Breast epithelium (tissue), 3 donors: Measurements from ENCODE around the gene ENDOV.

Experiments
- POLR2A ChIP-seq: fragments of 450-650 bp; IDR thresholded peaks from one replicate; pipeline ENCODE4 v1.6.1; 2016; ENCODE audit warnings: antibody characterized with exemption, mild to moderate bottlenecking, moderate library complexity
- POLR2AphosphoS5 ChIP-seq, 3 donors: sonication (generic); formaldehyde crosslinking; IDR thresholded peaks; one replicate each; pipeline ENCODE4 v1.6.1; 2017; ENCODE audit warnings: antibody characterized with exemption in 3 of 3
- TF ChIP-seq, protein P1 (sequence below), 3 donors: fragments of 450-650 bp; IDR thresholded peaks; one replicate each; pipeline ENCODE4 v1.5.1; 2016 to 2017; ENCODE audit warnings: antibody characterized with exemption in 3 of 3, mild to moderate bottlenecking in 3 of 3, moderate library complexity in 3 of 3

DNA sequence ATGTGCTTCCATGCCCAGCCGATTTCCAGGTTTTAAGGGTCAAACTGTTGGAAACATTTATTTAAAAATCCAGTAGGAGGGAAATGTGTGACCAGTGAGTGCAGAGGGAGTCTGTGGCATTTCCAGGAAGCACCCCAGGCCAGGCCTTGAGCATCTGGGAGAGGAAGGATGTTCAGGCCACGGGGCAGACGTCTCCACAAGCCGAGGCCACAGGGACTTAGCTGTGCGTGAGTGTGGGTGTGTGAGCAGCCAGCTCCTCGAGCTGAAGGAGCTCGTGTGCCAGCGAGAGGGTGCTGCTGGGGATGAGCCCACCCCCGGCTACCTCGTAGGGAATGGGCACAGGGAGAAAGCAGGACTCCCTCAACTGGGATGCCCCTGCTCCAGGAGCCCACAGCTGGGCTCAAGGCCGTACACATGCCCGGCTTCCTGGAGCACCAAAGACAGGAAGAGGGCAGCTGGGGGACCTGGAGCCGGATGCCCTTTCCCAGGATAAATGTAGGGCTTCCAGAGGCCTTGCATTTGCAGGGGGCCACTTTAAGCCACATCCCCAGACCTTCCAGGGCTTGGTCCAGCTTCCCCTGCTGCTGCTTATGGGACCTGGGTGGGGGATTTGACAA, 48.9 kb downstream of the ENDOV start:
- TF ChIP-seq, protein P1, sequence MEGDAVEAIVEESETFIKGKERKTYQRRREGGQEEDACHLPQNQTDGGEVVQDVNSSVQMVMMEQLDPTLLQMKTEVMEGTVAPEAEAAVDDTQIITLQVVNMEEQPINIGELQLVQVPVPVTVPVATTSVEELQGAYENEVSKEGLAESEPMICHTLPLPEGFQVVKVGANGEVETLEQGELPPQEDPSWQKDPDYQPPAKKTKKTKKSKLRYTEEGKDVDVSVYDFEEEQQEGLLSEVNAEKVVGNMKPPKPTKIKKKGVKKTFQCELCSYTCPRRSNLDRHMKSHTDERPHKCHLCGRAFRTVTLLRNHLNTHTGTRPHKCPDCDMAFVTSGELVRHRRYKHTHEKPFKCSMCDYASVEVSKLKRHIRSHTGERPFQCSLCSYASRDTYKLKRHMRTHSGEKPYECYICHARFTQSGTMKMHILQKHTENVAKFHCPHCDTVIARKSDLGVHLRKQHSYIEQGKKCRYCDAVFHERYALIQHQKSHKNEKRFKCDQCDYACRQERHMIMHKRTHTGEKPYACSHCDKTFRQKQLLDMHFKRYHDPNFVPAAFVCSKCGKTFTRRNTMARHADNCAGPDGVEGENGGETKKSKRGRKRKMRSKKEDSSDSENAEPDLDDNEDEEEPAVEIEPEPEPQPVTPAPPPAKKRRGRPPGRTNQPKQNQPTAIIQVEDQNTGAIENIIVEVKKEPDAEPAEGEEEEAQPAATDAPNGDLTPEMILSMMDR (IDR thresholded peaks at IDR 0.05), result no peak
- no peak for TF ChIP-seq POLR2A
- no peak for TF ChIP-seq POLR2AphosphoS5 (IDR thresholded peaks at IDR 0.05)
